BJ (cell line): ENCODE results near the gene LAPTM5. TPM values are rescaled to one million over a fixed set of nuclear protein-coding genes. Genes with fewer than 3 reads are reported as not detected.

Experiments
- CTCF ChIA-PET: fragments of 350-600 bp; formaldehyde crosslinking; extraction: SDS; loops from one replicate; lab custom pipeline; 2021; ENCODE audit warnings: antibody characterized with exemption, inconsistent platforms; lab: Yijun Ruan, JAX
- POLR2A ChIA-PET: fragments of 300-600 bp; sonication (Branson Sonifier 250); formaldehyde crosslinking; extraction: SDS; loops from one replicate; lab custom pipeline; 2021; ENCODE audit warnings: antibody characterized with exemption; lab: Charles Lee
- DNase-seq: peaks from one replicate; pipeline ENCODE4 v3.0.0-alpha.2; 2011; ENCODE audit warnings: low read depth
- H3K27me3 ChIP-seq: 2 replicates; pipeline ENCODE4 v1.6.0; 2011; ENCODE audit warnings: low read length; ENCODE audit not compliant: control insufficient read depth, insufficient read depth
- H3K36me3 ChIP-seq: 2 replicates; pipeline ENCODE4 v1.5.1; 2011; ENCODE audit warnings: low read length; ENCODE audit not compliant: control insufficient read depth, insufficient read depth
- H3K4me3 ChIP-seq: 2 replicates; pipeline ENCODE4 v1.5.1; 2011; ENCODE audit warnings: low read depth, mild to moderate bottlenecking, control low read depth, low read length
- CTCF ChIP-seq: IDR thresholded peaks from 2 replicates; pipeline ENCODE4 v1.5.1; 2011; ENCODE audit warnings: low read depth, mild to moderate bottlenecking, control low read depth, inconsistent platforms, low read length, moderate library complexity; ENCODE audit not compliant: insufficient read depth
- polyA plus RNA-seq: library from polyadenylated mRNA; depleted of rRNA; stranded (reverse); fragments of >200 nt; gene quantifications from 2 replicates; pipeline ENCODE4 v1.2.3, GENCODE V29; 2011

The LAPTM5 gene
- polyA plus RNA-seq, 1 experiment: 2.1 TPM

GRCh38 chr1:30787266-30787665, 29.7 kb upstream of the LAPTM5 start:
- no peak for TF ChIP-seq CTCF
- Histone ChIP-seq H3K27me3 (peaks cover 7% of the 10 kb centered on the region), H3K36me3 (no peaks in the 10 kb centered on the region), H3K4me3 (no peak overlapping the region)
- CTCF ChIA-PET: interaction anchor here (2.5 to 12.6 kb wide), 3 partner anchors 9 to 125 kb away, joined by 8 to 261 read pairs (median 19); partner anchors contain the start of gene SDC3
- no peak for DNase-seq
- POLR2A ChIA-PET: no interaction called here

- no peaks in the 10 kb centered on the region for H3K36me3 ChIP-seq
- ChIA-PET CTCF (interaction anchor here (0.6 to 12.6 kb wide), 7 partner anchors 8 to 542 kb away, joined by 3 to 261 read pairs (median 8); partner anchors contain the start of gene SDC3), POLR2A (interaction anchor here (0.6 kb wide), 1 partner anchor 505 kb away, joined by 3 read pairs; no protein-coding TSS in a partner anchor)
- TF ChIP-seq CTCF: no peak
- DNase-seq: no peak
- H3K4me3 ChIP-seq: no peak overlapping the region
- H3K27me3 ChIP-seq: peaks cover 3% of the 10 kb centered on the region; the same call in 1 of the 2 replicates
Observed at GRCh38 chr1:30786264-30786991, 28.9 kb upstream of the LAPTM5 start.

DNA sequence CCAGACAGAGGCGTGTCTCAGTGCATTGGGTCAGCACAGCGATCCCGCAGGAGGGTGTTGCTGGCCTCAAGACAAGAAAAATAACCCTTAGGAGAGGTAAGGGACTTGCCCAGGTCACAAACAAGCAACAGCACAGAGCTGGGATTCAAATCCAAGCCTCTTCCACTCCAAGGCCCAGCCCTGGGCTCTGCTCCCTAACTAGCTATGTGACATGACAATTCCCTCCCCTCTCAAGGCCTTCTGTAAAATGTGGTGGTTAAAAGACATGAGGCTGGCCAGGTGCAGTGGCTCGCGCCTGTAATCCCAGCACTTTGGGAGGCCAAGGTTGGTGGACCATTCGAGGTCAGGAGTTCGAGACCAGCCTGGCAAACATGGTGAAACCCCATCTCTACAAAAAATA, 28.1 kb upstream of the LAPTM5 start:
- no peak for DNase-seq
- peaks cover 3% of the 10 kb centered on the region; the same call in 1 of the 2 replicates for H3K27me3 ChIP-seq
- H3K36me3 ChIP-seq: no peaks in the 10 kb centered on the region
- ChIA-PET POLR2A (no interaction called here), CTCF (interaction anchor here (0.7 to 12.6 kb wide), 8 partner anchors 8 to 543 kb away, joined by 3 to 261 read pairs (median 4); partner anchors contain the start of gene SDC3)
- no peak overlapping the region for H3K4me3 ChIP-seq
- TF ChIP-seq CTCF: no peak

GRCh38 chr1:30785181-30785580, 27.6 kb upstream of the LAPTM5 start:
- POLR2A ChIA-PET: no interaction called here
- CTCF ChIA-PET: interaction anchor here (0.7 to 12.6 kb wide), 6 partner anchors 12 to 281 kb away, joined by 3 to 261 read pairs (median 4); partner anchors contain the start of gene SDC3
- no peak for TF ChIP-seq CTCF
- Histone ChIP-seq H3K36me3 (no peaks in the 10 kb centered on the region), H3K4me3 (no peak overlapping the region), H3K27me3 (peaks cover 3% of the 10 kb centered on the region; the same call in 1 of the 2 replicates)
- no peak for DNase-seq

DNA sequence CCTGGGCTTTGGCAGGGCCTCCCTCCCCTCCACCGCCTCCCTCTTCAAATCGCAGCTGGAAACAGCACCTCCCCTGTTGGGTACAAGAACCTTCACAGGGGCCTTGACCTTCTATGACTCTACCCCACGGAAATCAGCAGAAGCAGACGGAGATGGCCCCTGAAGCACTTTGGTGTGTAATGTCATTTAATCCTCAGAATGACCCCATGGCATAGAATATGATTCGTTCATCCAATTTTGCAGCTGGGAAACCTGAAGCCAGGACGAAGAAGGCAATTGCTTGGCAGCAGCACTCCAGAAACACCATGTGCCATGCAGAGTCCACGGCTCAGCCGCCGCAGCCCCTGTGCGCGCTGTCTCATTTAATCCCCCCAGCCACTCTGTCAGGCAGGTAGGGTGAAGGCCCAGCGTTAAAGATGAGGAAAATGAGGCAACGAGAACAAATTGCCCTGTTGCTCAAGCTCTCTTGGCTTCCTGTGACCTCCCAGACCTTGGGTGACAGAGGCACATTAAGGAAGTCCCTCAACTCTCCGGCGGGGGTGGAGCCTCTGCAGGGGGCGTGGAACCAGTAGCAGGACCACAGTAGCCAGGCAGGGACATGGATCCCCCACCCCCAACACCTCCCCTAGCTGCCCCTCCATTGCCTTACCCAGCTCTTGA, 25.8 kb upstream of the LAPTM5 start:
- no peak for DNase-seq
- Histone ChIP-seq H3K27me3 (no peaks in the 10 kb centered on the region; the same call in 1 of the 2 replicates), H3K4me3 (no peak overlapping the region), H3K36me3 (no peaks in the 10 kb centered on the region)
- TF ChIP-seq CTCF: no peak
- ChIA-PET POLR2A (no interaction called here), CTCF (interaction anchor here (0.5 to 13.5 kb wide), 22 partner anchors 7 to 1106 kb away, joined by 3 to 354 read pairs (median 8); partner anchors contain the start of genes LAPTM5 and SDC3)
